Thyroid gland (tissue), 4 donors: Measurements from ENCODE around the gene HMGCLL1.

Experiments used
- POLR2A ChIP-seq, 2 donors: fragments of 450-650 bp; IDR thresholded peaks; one replicate each; pipeline ENCODE4 v1.6.1; 2017; ENCODE audit warnings: antibody characterized with exemption in 2 of 2, mild to moderate bottlenecking in 2 of 2, moderate library complexity in 1 of 2
- TF ChIP-seq, protein P1 (sequence below), 6 experiments: fragments of 200-600 bp in 3 of 6; fragments of 450-650 bp in 3 of 6; sonication (generic) in 3 of 6; IDR thresholded peaks; one replicate each; pipeline ENCODE4 v1.5.1; 2016 to 2019; ENCODE audit warnings: antibody characterized with exemption in 6 of 6, mild to moderate bottlenecking in 2 of 6, inconsistent platforms in 1 of 6, moderate library complexity in 1 of 6

DNA sequence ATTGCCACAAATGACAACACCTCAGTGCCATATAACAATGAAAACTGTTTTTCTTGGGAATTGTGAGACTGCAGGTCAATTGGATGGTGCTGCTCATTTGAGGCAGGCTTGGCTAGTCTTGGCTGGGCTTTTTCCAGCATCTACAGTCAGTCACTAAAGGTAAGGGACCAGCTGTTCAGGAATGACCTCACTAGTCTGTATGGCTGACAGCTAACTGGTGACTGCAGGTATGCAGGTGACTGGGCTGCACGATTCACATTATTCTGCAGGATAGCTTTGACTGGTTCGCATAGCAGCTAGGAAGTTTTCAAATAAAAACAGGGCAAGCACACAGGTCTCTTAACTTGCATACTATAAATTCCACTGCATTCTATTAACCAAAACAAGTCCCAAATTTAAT lies 22.1 kb upstream of the HMGCLL1 start:
- TF ChIP-seq, protein P1, sequence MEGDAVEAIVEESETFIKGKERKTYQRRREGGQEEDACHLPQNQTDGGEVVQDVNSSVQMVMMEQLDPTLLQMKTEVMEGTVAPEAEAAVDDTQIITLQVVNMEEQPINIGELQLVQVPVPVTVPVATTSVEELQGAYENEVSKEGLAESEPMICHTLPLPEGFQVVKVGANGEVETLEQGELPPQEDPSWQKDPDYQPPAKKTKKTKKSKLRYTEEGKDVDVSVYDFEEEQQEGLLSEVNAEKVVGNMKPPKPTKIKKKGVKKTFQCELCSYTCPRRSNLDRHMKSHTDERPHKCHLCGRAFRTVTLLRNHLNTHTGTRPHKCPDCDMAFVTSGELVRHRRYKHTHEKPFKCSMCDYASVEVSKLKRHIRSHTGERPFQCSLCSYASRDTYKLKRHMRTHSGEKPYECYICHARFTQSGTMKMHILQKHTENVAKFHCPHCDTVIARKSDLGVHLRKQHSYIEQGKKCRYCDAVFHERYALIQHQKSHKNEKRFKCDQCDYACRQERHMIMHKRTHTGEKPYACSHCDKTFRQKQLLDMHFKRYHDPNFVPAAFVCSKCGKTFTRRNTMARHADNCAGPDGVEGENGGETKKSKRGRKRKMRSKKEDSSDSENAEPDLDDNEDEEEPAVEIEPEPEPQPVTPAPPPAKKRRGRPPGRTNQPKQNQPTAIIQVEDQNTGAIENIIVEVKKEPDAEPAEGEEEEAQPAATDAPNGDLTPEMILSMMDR (IDR thresholded peaks at IDR 0.05) = no peak
- no peak for TF ChIP-seq POLR2A (IDR thresholded peaks at IDR 0.05)
